CD4-positive, alpha-beta T cell treated with Interleukin-15 for 4 hours (primary cell): ENCODE data around the gene CHD5.

Source experiments
- DNase-seq: peaks from one replicate; pipeline ENCODE4 v3.0.0-alpha.2; 2020; ENCODE audit warnings: low spot score

The CHD5 gene

DNA sequence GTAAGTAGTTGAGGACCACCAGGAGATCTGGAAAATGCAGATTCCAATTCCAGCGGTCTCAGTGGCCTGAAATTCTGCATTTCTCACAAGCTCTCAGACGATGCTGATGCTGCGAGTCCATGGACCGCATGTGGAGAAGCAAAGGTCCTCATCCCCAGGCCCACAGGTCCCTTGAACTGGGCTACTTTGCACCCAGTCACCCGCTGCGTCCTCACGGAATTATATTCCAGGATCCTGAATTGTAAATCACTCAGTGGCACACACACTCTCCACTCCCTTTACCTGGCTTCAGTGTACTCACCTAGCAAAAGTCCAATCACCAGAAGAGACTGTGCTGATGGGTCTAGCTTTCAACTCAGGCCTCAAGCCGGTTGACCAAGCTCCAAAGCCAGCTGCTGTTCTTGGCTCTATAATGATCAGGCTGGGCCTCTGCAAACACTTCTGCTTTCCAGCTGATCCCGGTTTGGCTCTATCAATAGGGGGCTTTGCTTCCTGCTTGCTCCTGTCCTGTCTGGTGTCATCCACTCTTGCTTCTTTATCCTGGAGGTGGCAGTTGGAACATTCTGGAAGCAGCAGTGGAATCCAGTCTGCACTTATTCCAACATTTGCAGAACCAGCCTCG lies 20.2 kb upstream of the CHD5 start:
- no peak for DNase-seq

GRCh38 chr1:6199298-6200187 lies 19.4 kb upstream of the CHD5 start, which contains the start of gene RPL22:
RPL22 (minus strand) TSS chr1:6199595; CDS start chr1:6199573, 22 bp downstream.
- peak; percentile 98 for DNase-seq

DNA sequence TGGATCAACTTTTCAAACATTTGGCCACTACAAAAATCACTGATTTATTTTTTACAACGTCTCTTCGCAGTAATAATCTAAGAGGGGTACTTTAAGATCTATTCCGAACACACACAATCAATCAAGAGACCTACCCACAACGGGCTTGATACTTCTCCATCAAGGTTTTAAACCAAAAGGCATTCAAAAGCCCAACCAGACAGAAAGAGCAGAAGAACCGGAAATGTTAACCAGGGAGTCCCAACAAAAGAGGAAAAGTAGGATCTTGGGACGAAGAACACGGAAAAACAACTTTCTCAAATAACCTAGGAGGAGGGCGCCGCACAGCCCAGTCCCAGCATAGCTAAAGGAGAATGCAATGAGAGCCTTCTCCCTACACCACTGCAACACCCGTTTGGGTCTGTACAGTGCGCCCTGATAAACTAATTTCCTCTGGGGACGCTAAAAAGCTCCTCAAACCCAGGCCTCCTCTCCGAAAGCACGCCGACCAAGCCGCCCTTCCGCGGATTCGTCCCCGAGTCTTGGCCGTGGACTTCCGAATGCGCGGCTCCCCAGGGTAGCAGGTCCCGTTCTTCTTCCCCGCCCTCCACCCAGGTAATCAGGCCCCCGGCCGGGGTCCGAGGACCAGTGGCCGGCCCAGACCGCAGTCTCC lies 18.7 kb upstream of the CHD5 start:
- DNase-seq: no peak

DNA sequence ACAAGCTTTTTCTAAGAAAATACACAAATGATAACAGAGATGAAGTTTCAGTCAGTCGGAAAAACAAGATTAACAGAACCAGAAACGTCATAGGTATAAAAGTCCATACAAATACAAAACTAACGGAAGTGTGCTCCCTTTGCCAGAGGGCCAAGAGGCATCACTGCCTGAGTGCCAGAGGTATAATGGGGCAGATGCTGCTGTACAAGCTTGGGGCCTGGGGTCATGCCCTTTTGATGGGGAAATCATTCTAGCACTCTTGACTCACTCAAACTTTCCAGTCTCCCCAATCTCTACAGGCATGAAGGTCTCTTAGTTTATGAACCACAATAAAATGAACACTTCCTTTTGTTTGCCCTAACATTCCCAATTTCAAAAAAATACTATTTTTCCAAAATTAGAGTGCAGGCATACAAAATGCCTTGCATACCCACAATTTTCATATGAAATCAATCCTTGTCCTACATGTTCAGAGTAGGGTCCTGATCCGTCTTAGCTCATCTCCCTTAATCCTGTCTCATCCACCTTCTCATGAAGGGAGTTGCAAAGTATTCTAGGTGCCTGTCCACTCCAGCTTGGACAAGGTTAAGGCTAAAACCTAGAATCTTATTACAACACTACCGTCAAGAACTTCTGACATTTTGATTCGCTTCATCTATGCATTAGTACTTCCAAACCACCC lies 17.8 kb upstream of the CHD5 start:
- DNase-seq: no peak

DNA sequence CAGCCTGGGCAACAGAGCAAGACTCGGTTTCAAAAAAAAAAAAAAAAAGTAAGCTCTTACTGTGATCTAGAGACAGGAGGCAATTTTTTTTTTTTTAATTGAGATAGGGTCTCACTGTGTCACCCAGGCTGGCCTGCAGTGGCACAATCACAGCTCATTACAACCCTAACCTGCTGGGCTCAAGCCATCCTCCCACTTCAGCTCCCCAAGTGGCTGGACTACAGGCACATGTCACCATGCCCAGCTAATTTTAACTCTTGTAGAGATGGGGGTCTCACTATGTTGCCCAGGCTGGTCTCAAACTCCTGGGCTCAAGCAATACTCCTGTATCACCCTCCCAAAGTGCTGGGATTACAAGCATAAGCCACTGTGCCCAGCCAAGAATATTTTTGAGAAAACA lies 11.8 kb upstream of the CHD5 start:
- no peak for DNase-seq

- DNase-seq: no peak
Measured at GRCh38 chr1:6188466-6188865, 8.3 kb upstream of the CHD5 start.

GRCh38 chr1:6185635-6186382 lies 5.7 kb upstream of the CHD5 start:
- peak; percentile 28 for DNase-seq

GRCh38 chr1:6185151-6185550 lies 5.0 kb upstream of the CHD5 start:
- DNase-seq: no peak

GRCh38 chr1:6184083-6184783 lies 4.1 kb upstream of the CHD5 start:
- no peak for DNase-seq

- DNase-seq: no peak
Measured at GRCh38 chr1:6183520-6183989, 3.4 kb upstream of the CHD5 start.

- DNase-seq: no peak
Measured at GRCh38 chr1:6181347-6181770, 1.2 kb upstream of the CHD5 start.

DNA sequence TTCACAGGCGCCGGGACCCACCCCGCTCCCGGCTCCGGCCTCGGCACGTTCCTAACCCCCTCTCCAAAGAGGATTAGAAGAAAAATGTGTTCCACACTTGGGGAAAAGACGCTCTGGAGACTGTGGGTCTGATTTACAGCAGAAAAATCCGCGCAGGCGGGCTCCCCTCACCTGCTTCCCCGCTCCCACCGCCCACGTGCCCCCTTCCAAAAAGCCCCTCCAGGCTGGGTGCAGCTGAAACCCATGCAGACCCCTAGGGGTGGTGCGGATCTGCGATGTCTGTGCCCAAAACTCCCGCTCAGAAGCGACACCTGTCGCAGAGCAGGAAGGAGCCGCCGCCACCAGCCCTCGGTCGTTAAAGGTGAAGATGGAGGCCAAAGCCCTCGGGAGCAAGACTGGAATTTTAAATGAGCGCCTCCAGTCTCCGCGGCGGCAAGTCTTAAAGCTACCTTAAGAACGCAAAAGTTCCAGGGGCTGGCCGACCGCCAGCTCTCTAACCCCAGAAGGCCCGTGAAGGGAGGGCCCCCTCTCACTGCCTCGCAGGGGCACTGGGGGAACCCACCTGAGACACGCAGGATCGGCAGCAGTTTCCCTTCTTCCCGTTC lies 688 bp upstream of the CHD5 start:
- DNase-seq: no peak

- DNase-seq: no peak
Measured at GRCh38 chr1:6179564-6180175, 451 bp downstream of the CHD5 start.

GRCh38 chr1:6178751-6179563 lies 1.2 kb downstream of the CHD5 start:
- no peak for DNase-seq

DNA sequence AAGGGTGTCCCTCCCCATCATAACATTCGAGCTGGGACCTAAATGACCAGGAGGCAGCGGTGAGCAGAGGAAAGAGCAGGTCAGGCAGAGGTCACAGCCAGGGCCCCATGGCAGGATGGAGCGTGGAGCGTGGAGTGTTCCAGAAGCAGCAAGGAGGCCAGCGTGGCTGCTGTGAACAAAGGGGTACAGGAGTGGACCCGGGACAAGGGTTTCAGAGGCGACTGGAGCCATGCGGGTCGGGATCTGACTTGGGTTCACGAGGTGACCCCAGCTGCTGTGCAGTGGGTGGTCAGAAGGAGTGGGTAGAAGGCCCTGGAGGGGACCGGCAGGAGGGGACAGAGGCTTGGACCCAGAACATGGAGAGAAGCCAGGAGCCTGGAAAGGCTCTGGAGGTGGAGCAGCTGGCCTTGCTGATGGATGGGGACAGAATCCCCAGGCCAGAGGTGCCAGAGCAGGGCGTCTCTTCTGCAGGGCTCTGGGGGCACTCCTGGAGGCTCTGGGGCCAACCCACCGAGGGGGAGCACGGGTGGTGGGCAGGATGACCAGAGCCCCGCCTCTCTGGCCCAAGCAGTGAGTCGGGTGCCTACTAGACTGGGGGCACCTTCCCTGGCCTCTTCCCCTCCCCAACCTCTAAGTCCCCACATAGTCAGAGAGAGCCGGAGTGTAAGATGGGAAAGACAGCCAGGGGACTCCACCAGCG lies 2.3 kb downstream of the CHD5 start:
- no peak for DNase-seq

GRCh38 chr1:6176779-6177178 lies 3.3 kb downstream of the CHD5 start:
- no peak for DNase-seq

DNA sequence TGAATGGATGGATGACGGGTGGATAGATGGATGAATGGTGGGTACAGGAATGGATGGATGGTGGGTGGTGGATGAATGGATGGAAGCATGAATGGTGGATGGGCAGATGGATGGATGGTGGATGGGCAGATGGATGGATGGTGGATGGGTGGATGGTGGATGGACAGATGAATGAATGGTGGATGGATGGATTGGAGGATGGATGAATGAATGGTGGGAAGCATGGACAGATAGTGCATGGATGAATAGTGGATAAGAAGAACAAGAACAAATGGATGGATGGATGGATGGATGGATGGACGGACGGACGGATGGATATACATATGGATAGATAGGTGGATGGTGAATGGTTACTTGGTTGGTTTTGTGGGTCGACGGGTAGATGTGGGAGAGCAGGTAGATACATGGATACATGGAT lies 4.7 kb downstream of the CHD5 start:
- no peak for DNase-seq

GRCh38 chr1:6174621-6175410 lies 5.3 kb downstream of the CHD5 start:
- no peak for DNase-seq
